Adrenal gland (tissue), 12 donors: ENCODE data around the gene KLK15. TPM values are rescaled to one million over a fixed set of nuclear protein-coding genes. Genes with fewer than 3 reads are reported as not detected.

ENCODE experiments used
- DNase-seq, 7 donors: peaks; one replicate each; pipeline ENCODE4 v3.0.0-alpha.2; 2019 to 2020
- H3K27ac ChIP-seq, 5 donors: fragments of 200-600 bp; sonication (generic) in 4 of 5; 1 replicate in 3 of 5; 2 replicates in 2 of 5; pipeline versions ENCODE4 v1.5.1 to v1.8.0; 2016 to 2020; ENCODE audit warnings: mild to moderate bottlenecking in 1 of 5
- H3K27me3 ChIP-seq: fragments of 200-600 bp; 2 replicates; pipeline ENCODE4 v1.8.0; 2021
- H3K36me3 ChIP-seq, 2 donors: fragments of 200-600 bp; replicated peaks in 1 of 2; 1 replicate in 1 of 2; 2 replicates in 1 of 2; pipeline versions ENCODE4 v1.5.1 to v1.8.0; 2018 to 2022
- H3K4me1 ChIP-seq, 2 donors: fragments of 200-600 bp; replicated peaks in 1 of 2; 1 replicate in 1 of 2; 2 replicates in 1 of 2; pipeline versions ENCODE4 v1.5.1 to v1.8.0; 2018 to 2021
- H3K4me3 ChIP-seq, 4 donors: fragments of 200-600 bp; sonication (generic) in 3 of 4; one replicate each; pipeline ENCODE4 v1.5.1; 2016 to 2018
- H3K9me3 ChIP-seq, 3 donors: fragments of 200-600 bp; sonication (generic) in 1 of 3; replicated peaks in 1 of 3; 1 replicate in 2 of 3; 2 replicates in 1 of 3; pipeline versions ENCODE4 v1.5.1 to v1.8.0; 2016 to 2021
- CTCF ChIP-seq, 6 experiments: fragments of 450-650 bp in 4 of 6; fragments of 200-600 bp in 2 of 6; sonication (generic) in 1 of 6; IDR thresholded peaks; 1 replicate in 5 of 6; 2 replicates in 1 of 6; pipeline versions ENCODE4 v1.5.1 to v1.8.0; 2016 to 2021; ENCODE audit warnings: antibody characterized with exemption in 6 of 6, mild to moderate bottlenecking in 2 of 6, moderate library complexity in 1 of 6
- POLR2A ChIP-seq, 2 donors: fragments of 450-650 bp; IDR thresholded peaks; one replicate each; pipeline ENCODE4 v1.6.1; 2017; ENCODE audit warnings: antibody characterized with exemption in 2 of 2, mild to moderate bottlenecking in 2 of 2, moderate library complexity in 1 of 2
- WGBS, 4 donors: extraction: QIAGEN DNeasy Blood & Tissue Kit in 2 of 4; methylation state at CpG; one replicate each; pipeline versions ENCODE4 v1.1.5 to v1.1.7; 2013 to 2017; 5-methylcytosine and 5-hydroxymethylcytosine counted together
- intact Hi-C, 2 donors: fragments of 100-400 bp; cut with DNase I; formaldehyde crosslinking; loops; one replicate each; pipeline versions ENCODE4 v1.14.1 to v1.15.0; 2022 to 2023
- polyA plus RNA-seq, 3 donors: library from polyadenylated mRNA; stranded (reverse); fragments of 200-250 nt in 2 of 3; fragments of 350-450 nt in 1 of 3; fragmentation: Illumina TruSeq in 1 of 3; extraction: RNeasy Lipid Tissue Mini Kit (QIAGEN cat#74804) in 1 of 3; gene quantifications; one replicate each; pipeline ENCODE4 v1.2.3, GENCODE V29; 2013 to 2014
- total RNA-seq, 9 donors: library from RNA; depleted of rRNA in 4 of 9; stranded (reverse); fragments of >200 nt in 4 of 9; fragments of 120-200 nt in 1 of 9; fragmentation: NEBNext Ultra II Directional in 1 of 9; extraction: Animal tissue kit (Norgen Biotek cat#: 25700) in 1 of 9; gene quantifications; one replicate each; pipeline versions ENCODE4 v1.1.0 to v1.2.4, GENCODE V29; 2013 to 2023
- donor health status: healthy with polysubstance abuse.
- donor health status: Bipolar disorder and iron deficiency.
- donor health status: DM: yes; HTN: yes; CAD: no.
- donor health status: DM: no; HTN: no; CAD: no.
- donor health status: DM: no; HTN: no; CAD: no.
- donor health status: DM: yes; HTN: yes; CAD: no.

KLK15 gene
- total and polyA plus RNA-seq, 12 donors, result 0.15 to 5.1 (median 0.99) TPM; not detected in 2

- no peak for DNase-seq
- Histone ChIP-seq H3K36me3 (no peaks in the 10 kb centered on the region), H3K27ac (no peak overlapping the region), H3K27me3 (no peaks in the 10 kb centered on the region), H3K4me1 (peaks cover 0 to 9% of the 10 kb centered on the region in 2 donors), H3K9me3 (no peaks in the 10 kb centered on the region), H3K4me3 (no peak overlapping the region)
- 27 to 37% (median 33%) methylated on average over 5 to 6 of the region's 6 CpGs for WGBS, 4 donors
- intact Hi-C loops, result no loop called here
- TF ChIP-seq POLR2A (IDR thresholded peaks at IDR 0.05) (no peak), CTCF (IDR thresholded peaks at IDR 0.05) (no peak)
Observed at GRCh38 chr19:50838239-50838638, 4.9 kb upstream of the KLK15 start.

GRCh38 chr19:50837300-50837699 is 3.9 kb upstream of the KLK15 start:
- Histone ChIP-seq H3K27me3 (no peaks in the 10 kb centered on the region), H3K9me3 (no peaks in the 10 kb centered on the region), H3K4me3 (no peak overlapping the region), H3K36me3 (no peaks in the 10 kb centered on the region), H3K27ac (no peak overlapping the region), H3K4me1 (peaks cover 0 to 9% of the 10 kb centered on the region in 2 donors)
- DNase-seq, result peak in 1 of 7 donors; percentile 19
- 83 to 94% (median 86%) methylated on average over 10 of the region's 10 CpGs for WGBS, 4 donors
- TF ChIP-seq POLR2A (IDR thresholded peaks at IDR 0.05) (no peak), CTCF (IDR thresholded peaks at IDR 0.05) (no peak)
- intact Hi-C loops, result no loop called here

- Histone ChIP-seq H3K27me3 (no peaks in the 10 kb centered on the region), H3K36me3 (no peaks in the 10 kb centered on the region), H3K27ac (peak overlapping the region in 2 of 5 donors; percentile 30 to 78), H3K9me3 (no peaks in the 10 kb centered on the region), H3K4me1 (peaks cover 0 to 9% of the 10 kb centered on the region in 2 donors), H3K4me3 (peak overlapping the region in 1 of 4 donors; percentile 54)
- intact Hi-C loops, result no loop called here
- 50 to 61% (median 52%) methylated on average over 18 to 19 of the region's 19 CpGs for WGBS, 4 donors
- no peak for TF ChIP-seq CTCF (IDR thresholded peaks at IDR 0.05)
- TF ChIP-seq POLR2A (IDR thresholded peaks at IDR 0.05), result no peak
- peak in 4 of 7 donors; percentile 30 to 55 (median 46) for DNase-seq
Observed at GRCh38 chr19:50836543-50837195, 3.3 kb upstream of the KLK15 start.

GRCh38 chr19:50835785-50836542 is 2.6 kb upstream of the KLK15 start:
- intact Hi-C loops, result no loop called here
- 2 to 6% (median 3%) methylated on average over 23 to 67 of the region's 67 CpGs for WGBS, 4 donors
- Histone ChIP-seq H3K36me3 (no peaks in the 10 kb centered on the region), H3K27me3 (no peaks in the 10 kb centered on the region), H3K27ac (peak overlapping the region in 2 of 5 donors; percentile 45 to 78), H3K4me1 (peaks cover 0 to 9% of the 10 kb centered on the region in 2 donors), H3K4me3 (peak overlapping the region in 3 of 4 donors; percentile 28 to 54 (median 46)), H3K9me3 (no peaks in the 10 kb centered on the region)
- peak; percentile 86 to 93 (median 91) for DNase-seq
- no peak for TF ChIP-seq CTCF (IDR thresholded peaks at IDR 0.05)
- peak; percentile 80 to 83 for TF ChIP-seq POLR2A (IDR thresholded peaks at IDR 0.05)
